Stimulated activated CD8-positive, alpha-beta memory T cell treated with anti-CD3 and anti-CD28 coated beads, Interleukin-12 subunit alpha, Interleukin-12 subunit beta, amount 100 ng/mL, for 1 hour (primary cell): ENCODE measurements around the gene ERCC6L2.

Source experiments
- DNase-seq: peaks from one replicate; pipeline ENCODE4 v3.0.0-alpha.2; 2020; ENCODE audit warnings: low read depth

Gene ERCC6L2

GRCh38 chr9:95870352-95870751, 5.1 kb upstream of the ERCC6L2 start:
- no peak for DNase-seq

GRCh38 chr9:95870906-95871305, 4.6 kb upstream of the ERCC6L2 start:
- DNase-seq, result no peak

GRCh38 chr9:95874303-95874988, 1.0 kb upstream of the ERCC6L2 start:
- no peak for DNase-seq

- DNase-seq, result peak; percentile 28
Measured at GRCh38 chr9:95874989-95875304, 544 bp upstream of the ERCC6L2 start.

- DNase-seq, result no peak
Measured at GRCh38 chr9:95876138-95876444, 600 bp downstream of the ERCC6L2 start.

- DNase-seq, result no peak
Measured at GRCh38 chr9:95876595-95876994, 1.1 kb downstream of the ERCC6L2 start.

GRCh38 chr9:95877984-95878383, 2.5 kb downstream of the ERCC6L2 start:
- DNase-seq, result no peak

- DNase-seq, result no peak
Measured at GRCh38 chr9:95879591-95879990, 4.1 kb downstream of the ERCC6L2 start.

- no peak for DNase-seq
Measured at GRCh38 chr9:95880021-95880690, 4.7 kb downstream of the ERCC6L2 start.

GRCh38 chr9:95887926-95888497, 12.5 kb downstream of the ERCC6L2 start:
- no peak for DNase-seq

- no peak for DNase-seq
Measured at GRCh38 chr9:95890594-95890993, 15.1 kb downstream of the ERCC6L2 start.

GRCh38 chr9:95891067-95891671, 15.7 kb downstream of the ERCC6L2 start:
- no peak for DNase-seq

- no peak for DNase-seq
Measured at GRCh38 chr9:95892690-95893089, 17.2 kb downstream of the ERCC6L2 start.

- no peak for DNase-seq
Measured at GRCh38 chr9:95896580-95896979, 21.1 kb downstream of the ERCC6L2 start.

- no peak for DNase-seq
Measured at GRCh38 chr9:95901506-95901905, 26.0 kb downstream of the ERCC6L2 start.

- DNase-seq, result no peak
Measured at GRCh38 chr9:95903398-95903797, 27.9 kb downstream of the ERCC6L2 start.

GRCh38 chr9:95907794-95908193, 32.3 kb downstream of the ERCC6L2 start:
- no peak for DNase-seq

- DNase-seq, result no peak
Measured at GRCh38 chr9:95910023-95910707, 34.7 kb downstream of the ERCC6L2 start.

- no peak for DNase-seq
Measured at GRCh38 chr9:95910770-95911340, 35.4 kb downstream of the ERCC6L2 start.

- DNase-seq, result no peak
Measured at GRCh38 chr9:95912773-95913172, 37.3 kb downstream of the ERCC6L2 start.

GRCh38 chr9:95920017-95920416, 44.5 kb downstream of the ERCC6L2 start:
- DNase-seq, result no peak

GRCh38 chr9:95923794-95924193, 48.3 kb downstream of the ERCC6L2 start:
- DNase-seq, result no peak

GRCh38 chr9:95924987-95925386, 49.5 kb downstream of the ERCC6L2 start:
- no peak for DNase-seq
